Ishikawa (cell line): Measurements from ENCODE around the gene MLXIP.

Source experiments
- EP300 ChIP-seq: IDR thresholded peaks from 2 replicates; pipeline ENCODE4 v1.6.1; 2012; ENCODE audit warnings: borderline replicate concordance
- MAX ChIP-seq: IDR thresholded peaks from 2 replicates; pipeline ENCODE4 v1.6.1; 2012
- RAD21 ChIP-seq: IDR thresholded peaks from 2 replicates; pipeline ENCODE4 v1.6.1; 2012; ENCODE audit warnings: low read depth
- REST ChIP-seq: IDR thresholded peaks from 2 replicates; pipeline ENCODE4 v1.6.1; 2012; ENCODE audit warnings: low read depth, mild to moderate bottlenecking

GRCh38 chr12:122174155-122174845 lies 95.7 kb downstream of the MLXIP start, which contains the start of gene IL31:
- TF ChIP-seq RAD21: no peak
- TF ChIP-seq MAX: no peak
- TF ChIP-seq REST: no peak
- no peak for TF ChIP-seq EP300
